Measurements from ENCODE around the gene TMEM220.

TMEM220 gene

DNA sequence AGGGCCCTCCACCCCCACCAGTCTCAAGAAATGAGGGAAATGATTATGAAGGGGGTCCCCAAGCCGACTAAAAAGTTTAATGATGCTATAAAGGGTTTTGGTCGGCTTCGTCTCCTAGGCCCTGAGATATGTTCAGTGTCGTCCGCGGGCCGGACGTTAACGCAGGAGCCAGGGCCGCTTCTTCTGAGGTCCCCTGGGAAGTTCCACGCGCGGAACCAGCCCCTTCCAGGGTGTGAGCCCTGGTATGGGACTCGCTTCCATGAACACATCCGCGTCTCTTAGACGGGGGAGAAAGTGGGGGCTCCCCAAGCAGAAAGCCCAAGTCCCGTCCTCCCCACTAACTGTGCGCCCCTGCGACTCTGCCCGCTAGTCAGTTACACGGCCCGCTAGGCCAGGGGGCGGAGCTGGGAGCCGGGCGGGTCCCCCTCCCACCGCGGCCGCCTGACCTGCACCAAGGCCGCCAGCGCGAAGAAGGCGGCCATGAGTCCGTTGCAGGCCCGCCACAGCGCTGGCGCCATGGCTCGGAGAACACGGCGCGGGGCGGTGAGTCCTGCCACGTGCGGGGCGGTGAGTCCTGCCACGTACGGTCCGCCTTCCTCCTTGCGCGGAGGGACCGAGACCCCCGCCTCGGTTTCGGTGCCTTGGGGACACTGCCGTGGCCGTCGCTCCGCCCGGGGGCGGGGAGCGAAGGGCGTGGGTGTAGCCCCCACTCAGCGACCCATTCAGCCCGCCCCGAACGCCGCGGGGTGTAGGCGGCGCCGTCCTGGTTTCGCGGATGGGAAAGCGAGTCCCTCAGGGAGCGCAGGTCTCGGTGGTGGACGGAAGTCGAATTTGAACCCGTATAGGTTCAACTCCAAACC is at the start of gene TMEM220:
Gene TMEM220, minus strand, starts transcription at position 690 of the 860 bp plus-strand sequence. Its CDS starts 172 bp downstream, at position 518.
- peak; percentile 65 for DNase-seq

DNA sequence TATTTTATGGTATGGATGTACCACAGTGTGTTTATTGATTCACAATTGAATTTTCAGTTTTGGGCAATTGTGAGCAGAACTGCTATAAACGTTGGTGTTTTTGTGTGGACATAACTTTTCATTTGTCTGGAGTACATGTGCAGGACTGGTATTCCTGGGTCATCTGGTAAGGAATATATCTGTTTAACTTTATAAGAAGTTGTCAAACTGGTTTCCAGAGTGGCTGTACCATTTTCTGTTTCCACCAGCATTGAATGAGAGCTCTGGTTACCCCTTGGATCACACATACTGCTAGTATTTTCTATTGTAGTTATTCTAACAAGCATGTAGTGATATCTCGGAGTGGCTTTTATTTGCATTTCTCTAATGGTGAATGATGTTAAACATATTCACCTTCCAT is 49.8 kb upstream of the TMEM220 start:
- DNase-seq: no peak

DNA sequence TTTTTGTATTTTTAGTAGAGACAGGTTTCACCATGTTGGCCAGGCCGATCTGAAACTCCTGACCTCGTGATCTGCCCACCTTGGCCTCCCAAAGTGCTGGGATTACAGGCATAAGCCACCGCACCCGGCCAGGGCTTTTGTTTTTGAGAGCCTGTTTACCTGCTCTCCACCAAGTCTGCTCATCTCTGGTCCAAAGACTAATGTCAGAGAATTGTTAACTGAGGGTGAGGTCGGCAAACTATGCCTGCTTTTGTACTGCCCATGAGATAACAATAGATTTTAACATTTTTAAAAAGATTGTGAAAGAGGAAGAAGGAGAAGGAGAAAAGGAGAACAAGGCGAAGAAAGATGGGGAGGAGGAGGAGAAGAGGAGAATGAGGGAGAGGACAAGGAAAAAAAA is 48.1 kb upstream of the TMEM220 start:
- DNase-seq: no peak

DNA sequence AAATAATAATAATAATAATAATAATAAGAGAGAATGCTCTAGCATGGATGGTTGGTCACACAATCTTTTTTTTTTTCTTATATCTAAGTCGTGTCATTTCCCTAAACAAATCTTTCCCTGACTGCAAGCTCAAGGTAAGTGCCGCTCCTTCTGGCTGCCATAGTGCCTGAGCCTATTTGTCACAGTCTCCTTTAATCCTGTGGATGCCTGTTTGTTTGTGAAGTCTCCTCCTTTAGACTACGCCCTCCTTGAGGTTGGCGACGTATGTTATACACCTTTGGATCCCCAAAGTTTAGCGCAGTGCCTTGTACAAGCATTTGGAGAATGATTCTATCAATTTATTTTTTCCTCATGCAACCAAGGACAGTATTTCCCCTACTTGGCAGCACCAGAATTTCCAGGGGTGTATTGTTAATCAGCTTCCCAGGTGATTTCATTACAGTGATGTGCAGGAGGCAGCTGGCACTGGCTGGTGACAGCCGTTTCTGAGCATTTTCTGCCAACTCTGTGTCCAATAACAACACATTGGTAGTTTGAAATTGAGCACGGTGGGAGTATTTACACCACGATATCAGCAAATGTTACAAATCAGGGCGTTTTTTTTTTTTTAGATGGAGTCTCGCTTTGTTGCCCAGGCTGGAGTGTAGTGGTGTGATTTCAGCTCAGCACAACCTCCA is 47.4 kb upstream of the TMEM220 start:
- no peak for DNase-seq

DNA sequence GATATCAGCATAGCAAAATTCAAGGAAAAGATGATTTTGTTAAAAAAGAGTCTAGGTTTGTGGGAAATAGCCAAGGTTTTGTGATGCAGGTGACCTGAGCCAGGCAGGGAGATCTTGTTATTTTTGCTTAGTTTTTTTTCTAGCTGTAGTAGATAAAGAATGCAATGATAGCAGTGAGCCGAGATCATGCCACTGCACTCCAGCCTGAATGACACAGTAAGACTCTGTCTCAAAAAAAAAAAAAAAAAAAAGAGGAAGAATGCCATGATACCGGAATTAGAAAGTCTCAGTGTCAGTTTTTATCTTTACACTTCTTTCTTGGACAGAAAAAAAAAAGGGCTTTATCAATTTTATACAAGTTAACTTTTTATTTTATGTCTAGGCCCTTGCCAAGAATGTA is 46.6 kb upstream of the TMEM220 start:
- no peak for DNase-seq

DNA sequence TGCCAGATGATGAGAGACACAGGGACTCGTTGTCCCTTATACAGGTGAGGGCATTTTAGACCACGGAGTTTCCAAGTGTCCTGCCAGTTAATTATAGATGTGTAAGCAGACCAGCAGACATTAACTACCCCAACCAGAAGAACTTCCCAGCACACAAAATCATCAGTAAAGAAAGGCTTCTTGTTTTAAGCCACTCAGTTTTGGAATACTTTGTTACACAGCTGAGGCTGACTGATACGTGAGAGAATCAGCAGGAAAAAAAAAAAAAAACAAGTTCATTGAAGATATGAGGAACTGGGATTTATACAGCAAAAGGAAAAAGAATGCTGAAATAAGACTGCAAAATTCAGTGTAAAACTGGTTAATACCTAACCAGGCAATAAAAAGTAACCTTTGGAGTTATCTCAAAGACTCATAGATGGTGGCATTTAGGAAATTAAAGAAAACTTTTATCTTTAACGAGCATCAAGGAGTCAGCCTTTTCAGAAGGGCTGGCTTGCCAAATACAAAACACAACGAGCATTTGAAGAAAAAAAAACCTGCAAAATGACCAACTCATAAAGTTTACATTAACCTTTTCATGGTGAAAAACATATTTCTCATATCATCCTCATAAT is 46.0 kb upstream of the TMEM220 start:
- no peak for DNase-seq

DNA sequence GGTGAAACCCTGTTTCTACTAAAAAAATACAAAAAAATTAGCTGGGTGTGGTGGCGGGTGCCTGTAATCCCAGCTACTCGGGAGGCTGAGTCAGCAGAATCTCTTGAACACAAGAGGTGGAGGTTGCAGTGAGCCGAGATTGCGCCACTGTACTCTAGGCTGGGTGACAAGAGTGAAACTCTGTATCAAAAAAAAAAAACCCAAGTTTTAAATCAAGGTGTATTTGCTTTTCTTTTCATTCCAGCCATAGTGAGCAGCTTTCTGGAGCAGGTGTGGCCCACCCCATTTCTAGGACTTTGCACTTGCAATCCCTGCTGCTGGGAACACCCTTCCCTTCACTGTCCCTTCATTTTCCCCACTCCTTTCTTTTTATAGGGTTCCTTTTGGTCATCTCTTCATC is 45.2 kb upstream of the TMEM220 start:
- DNase-seq: no peak

DNA sequence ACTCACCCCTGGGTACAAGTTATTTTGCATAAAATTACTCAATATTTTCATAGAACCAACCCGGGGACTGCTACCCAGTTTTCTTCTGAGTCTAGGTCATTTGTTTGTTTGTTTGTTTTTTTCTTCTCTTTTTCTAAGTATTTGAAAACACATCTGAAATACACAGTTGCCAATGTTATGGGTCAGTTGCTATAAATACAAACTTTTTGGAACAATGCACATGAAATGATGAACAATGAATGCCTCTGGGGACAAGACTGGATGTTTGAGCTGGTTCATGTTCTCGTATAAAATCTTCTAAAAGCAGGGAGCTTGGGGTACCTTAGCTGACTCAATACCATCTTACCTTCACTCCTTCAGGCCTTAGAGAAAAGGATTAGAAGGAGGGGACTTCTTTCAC is 43.6 kb upstream of the TMEM220 start:
- DNase-seq: no peak

DNA sequence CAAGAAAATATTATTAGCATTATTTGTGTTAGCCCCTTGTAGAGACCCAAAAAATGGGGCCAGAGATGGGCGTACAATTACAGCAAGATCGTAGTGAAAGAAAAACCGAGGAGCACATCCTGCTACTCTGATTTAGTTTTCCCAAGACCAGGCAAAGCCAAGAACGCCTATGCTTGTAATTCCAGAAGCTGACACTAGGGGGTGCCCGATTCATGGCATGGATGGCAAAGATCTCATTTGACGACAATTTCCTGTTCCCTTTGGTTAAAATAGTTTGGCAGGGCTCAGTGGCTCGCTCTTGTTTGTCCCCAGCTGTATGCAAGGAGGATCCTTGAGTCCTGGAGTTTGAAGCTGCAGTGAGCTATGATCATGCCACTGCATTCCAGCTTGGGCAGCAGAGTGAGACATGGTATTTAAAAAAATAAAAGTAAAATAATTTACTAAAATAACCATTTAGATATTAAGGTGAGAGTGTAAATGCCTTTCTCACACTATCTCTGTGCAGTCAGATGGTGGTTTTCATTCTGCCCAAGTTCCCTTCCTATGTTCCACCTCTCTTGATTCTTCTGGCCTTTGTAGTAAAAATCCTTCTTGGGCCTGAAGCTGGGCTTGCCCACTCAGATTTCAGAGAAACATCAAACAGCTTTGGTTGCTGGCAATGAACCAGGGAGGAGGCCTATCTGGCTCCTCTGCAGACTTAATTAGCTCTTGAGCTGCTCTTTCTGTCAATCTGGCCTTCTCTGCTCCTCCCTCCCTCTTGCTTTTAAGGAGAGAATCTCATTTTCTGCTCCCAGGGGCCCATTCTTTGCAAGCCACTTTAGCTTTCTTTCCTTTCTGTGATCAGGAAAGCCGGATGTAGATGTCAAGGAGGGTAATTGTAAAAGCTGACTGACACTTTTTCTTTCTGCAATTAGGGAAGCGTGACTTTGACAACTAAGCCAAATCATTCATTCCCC is 42.9 kb upstream of the TMEM220 start:
- DNase-seq: peak; percentile 43

DNA sequence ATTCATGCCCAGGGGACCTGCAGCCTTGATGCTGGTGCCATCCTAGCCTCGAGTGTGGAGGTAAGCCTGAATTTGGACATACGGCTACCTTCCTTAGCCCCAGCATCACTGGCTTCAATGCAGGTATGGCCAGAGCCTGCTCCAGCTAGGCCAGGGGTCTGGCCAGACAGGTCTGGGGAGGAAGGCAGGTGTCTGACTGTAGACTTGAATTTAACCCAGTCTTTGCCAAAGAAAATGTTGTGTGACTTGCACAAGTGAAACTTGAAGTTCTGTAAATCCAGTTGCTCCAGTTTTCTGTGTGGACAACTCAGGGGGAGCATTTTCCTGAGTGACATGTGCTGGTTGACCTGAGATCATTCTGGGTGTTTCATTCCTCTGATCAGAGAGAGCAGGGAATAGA is 41.3 kb upstream of the TMEM220 start:
- DNase-seq: no peak

DNA sequence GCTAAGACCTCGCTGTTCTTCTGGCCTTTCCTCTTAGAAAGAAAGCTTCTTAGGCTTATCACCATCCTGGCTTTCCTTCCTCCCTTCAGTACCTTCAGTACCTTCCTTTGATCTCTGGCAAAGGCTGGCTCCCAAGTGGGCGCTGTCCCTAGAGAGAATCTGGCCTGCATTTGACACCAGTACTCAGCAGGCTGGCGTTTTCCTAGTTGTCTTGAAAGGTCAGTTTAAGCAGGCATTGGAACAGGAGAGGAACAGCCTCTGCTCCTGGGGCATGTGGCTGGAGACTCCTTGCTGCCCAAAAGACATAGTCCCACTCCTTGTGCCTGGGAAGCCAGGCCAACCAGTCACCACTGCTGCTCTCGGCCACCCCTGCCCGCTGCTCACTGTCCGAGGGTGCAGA is 40.0 kb upstream of the TMEM220 start:
- DNase-seq: no peak

DNA sequence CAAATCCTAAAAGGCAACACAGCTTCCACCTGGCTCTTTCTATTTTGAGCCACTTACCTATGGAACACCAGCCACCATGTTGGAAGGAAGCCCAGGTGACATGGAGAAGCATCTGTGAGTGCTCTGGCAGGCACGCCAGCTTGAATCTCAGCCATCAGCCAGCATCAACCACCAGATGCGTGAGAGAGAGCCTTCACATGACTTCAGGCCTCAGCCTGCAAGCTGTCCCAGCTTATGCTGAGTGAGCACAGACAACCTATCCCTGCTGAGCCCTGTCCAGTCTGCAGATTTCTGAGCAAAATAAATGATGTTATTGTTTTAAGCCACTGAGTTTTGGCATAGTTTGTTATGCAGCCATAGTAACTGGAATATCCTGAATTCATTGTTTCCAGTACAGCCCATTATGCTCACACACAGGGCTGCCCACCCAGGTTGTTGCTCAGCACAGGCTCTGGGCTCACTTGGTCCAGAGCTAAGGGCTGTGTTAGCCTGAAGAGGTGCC is 39.0 kb upstream of the TMEM220 start:
- DNase-seq: no peak

DNA sequence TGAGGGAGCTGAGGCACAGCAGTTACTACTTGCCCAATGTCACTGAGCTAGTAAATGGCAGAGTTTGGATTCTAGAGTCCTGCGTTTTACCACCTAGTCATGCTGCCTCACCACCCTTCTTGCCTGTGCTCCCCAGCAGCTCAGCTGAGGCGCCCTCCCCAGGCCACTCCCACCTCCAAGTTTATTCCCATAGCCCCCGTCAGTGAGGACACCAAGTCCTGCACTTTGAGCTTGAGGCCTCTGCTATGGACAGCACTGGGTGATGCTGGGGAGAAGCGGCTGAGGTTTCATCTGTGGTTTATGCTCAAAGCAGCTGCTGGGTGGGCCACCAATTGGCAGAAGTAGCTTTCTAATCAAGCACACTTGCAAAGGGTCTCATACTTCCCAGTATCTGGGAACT is 37.4 kb upstream of the TMEM220 start:
- no peak for DNase-seq

DNA sequence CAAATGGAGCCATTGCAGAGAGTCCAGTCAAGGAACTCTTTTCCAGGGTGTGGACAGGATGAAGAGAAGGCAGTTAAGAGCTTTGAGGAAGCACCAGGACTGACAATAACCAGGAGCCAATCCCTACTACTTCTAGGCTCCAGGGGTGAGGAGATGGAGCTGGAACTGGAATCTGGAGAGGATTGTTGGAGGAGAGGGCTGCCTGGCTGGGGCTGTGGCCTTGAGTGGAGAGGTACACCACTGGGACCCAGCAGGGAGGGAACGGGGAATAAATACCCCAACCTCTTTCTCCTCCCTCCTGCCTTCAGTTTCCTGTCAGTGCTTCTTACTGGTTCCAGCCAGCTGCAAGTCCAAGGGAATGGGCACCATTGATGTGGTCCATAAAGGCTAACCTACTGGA is 32.2 kb upstream of the TMEM220 start:
- no peak for DNase-seq

DNA sequence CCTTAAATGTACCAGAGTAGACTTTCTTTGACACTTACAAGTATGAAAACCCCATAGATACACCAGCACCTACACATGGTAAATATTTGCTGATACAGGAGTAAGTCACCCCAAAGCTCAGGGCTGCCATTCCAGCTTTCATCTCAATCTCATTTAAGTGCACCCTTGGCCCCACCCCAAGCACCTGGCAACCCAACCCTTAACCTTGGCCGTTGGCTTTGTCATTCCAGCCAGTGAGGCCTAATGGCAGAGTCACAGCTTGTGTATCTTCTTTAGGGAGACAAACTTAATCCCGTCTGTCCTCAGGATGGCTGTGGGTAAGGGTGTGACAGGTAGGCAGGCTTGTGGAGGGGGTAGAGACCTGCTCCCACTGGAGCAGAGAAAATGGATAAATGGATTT is 31.5 kb upstream of the TMEM220 start:
- no peak for DNase-seq

DNA sequence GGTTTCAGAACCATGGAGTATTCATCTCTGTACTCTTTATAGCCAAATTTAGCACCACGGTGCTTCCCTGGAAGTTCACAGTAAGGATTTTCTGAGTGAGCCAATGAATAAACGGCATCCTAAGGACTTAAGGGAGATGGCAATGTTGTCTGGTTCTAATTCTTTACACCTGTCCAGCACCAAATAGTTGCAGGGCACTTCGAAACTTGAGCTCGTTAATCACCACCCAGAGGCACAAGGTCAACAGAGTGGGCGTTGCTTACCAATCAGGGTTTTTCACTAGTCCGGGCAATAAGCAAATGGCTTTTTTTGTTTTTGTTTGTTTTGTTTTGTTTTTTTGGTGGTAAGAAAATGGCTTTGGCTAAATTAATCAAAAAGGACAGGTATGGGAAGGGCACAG is 28.2 kb upstream of the TMEM220 start:
- DNase-seq: no peak

DNA sequence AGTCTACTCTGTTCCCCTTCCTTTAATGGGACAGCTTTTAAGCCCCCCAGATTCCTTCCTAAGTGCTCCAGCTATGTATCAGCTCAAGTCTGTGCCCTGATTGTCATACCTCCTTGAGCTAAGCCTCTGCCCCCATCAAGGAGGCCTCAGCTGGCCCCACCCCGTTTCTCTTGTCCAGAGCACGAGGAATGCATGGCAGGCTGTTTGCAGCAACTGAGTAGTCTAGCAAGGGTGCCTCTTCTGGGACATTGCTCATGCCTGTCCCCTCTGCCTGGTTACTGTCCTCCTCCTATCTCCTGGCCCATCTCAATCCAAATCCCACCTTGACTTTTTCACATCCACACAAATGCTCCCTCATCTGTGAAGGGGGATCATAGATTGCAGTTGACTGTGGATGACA is 27.8 kb upstream of the TMEM220 start:
- no peak for DNase-seq

DNA sequence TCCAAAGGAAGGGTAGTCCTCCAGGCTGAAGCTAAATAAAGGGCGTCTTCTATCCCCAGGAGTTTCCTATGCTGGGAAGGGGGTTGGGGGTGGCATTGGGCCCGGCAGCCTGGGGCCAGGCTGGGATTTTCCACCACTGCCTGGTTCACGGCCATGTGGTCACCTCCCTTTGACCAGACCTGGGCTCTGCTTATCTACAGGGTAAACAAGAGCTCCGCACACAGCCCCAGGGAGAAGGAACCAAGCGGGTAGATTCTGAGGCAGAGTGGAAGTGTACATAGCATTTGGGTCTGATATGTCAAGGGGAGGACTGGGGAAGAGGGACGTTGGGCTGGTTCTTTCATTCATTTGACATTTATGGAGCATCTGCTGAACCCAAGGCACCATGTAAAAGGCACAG is 27.2 kb upstream of the TMEM220 start:
- DNase-seq: no peak

DNA sequence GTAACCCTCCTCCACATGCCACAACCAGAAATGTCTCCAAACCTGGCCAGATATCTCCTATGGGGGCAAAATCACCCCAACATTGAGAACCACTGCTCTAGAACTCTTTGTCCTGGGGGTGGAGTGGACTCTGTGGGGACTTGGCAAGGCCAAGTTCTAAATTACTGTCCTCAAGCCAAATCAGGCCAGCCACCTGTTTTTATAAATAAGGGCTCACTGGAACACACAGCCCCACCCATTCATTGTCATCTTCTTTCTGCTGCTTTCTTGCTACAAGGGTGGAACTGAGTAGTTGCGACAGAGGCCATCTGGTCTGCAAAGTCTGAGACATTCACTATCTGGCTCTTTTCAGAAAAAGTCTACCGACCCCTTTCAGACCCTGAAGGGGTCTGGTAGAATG is 26.8 kb upstream of the TMEM220 start:
- no peak for DNase-seq

DNA sequence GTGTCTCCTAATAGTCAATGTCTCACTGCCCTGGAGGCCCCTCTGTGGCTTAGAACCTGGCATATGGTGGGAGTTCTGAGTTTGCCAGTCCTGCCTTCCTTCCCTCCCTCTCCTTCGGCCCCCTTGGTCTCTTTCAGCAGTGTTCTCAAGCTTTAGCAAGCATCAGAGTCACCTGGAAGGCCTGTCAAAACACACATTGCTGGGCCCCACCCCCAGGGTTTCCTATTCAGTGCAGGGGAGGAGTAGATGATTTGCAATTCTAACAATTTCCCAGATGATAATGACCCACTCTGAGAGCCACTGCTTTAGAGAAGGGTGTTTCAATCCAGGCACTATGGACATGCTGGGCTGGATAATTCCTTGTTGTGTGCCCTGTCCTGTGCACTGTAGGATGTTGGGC is 26.4 kb upstream of the TMEM220 start:
- no peak for DNase-seq

DNA sequence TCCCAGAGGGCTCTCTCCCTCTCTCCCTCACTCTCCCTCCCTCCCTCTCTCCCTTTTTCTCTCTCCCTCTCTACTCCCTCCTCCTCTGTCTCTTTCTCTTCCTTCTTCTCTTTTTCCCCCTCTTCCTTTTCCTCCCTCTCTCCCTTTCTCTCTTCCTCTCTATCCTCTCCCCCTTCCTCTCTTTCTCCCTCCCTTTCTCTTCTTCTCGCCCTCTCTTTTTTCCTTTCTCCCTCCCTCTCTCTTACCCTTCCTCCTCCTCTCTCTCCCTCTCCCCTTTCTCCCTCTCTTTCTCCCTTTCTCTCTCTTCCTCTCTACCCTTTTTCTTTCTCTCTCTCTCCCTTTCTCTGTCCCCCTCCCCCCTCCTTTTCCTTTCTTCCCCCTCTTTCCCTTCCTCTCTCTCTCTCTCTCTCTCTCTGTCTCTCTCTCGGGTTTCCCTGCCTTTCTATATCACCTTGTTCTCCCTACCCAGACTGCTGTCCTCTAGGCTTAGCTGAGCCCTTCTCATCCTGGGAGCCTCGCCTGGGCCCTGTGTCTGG is 25.8 kb upstream of the TMEM220 start:
- DNase-seq: no peak

DNA sequence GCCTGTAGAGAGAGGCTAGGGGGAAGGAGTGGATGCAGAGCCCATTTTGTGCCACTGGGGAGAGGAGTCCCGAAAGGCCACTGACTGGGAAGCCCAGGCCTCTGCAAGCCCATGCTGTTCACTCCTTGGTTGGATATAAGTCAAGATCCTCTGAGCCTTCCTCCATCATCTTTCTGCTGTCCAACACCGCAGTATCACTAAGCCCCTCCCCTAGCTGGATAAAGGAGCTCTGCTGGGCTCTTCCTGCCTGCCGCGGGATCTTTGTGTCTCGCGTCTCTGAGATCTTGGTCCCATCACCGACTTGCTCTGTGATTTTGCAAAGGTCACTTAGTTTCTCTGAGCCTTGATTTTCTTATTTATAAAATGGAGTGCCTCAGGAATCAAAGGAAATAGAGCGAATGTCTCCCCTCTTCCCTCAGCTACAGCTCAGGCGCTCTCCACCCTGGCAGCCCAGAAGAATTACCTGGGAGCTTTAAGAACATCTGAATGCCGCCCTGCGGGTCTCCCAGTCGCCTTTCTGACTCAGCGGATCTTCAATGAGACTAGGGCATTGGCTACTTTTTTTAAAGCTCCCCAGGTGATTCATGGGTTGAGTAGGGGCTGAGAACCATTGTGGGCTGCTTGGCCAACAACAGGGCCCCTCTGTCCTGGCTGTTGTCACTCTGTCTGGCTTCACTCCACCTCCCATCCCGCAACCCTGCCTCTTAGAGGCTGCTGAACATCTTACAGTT is 25.2 kb upstream of the TMEM220 start:
- no peak for DNase-seq
